HepG2 (cell line): ENCODE data around the gene GRB7. TPM values are rescaled to one million over a fixed set of nuclear protein-coding genes. Genes with fewer than 3 reads are reported as not detected.
A peak's percentile ranks its signal among the peaks of the same experiment; 100 is the strongest.

Experiments
- ARNTL ChIP-seq: sonication (generic); formaldehyde crosslinking; IDR thresholded peaks from 2 replicates; pipeline ENCODE4 v1.4.0; 2020; ENCODE audit warnings: mild to moderate bottlenecking, missing genetic modification reagents
- CEBPZ ChIP-seq: IDR thresholded peaks from 2 replicates; pipeline ENCODE4 v1.6.1; 2012; ENCODE audit warnings: low read length, improper control_type of control experiment
- GFI1 ChIP-seq: sonication (generic); formaldehyde crosslinking; IDR thresholded peaks from 2 replicates; pipeline ENCODE4 v1.5.0; 2020; ENCODE audit warnings: missing genetic modification reagents, mild to moderate bottlenecking, borderline replicate concordance
- GTF2F1 ChIP-seq: fragments of 150-350 bp; IDR thresholded peaks from 2 replicates; pipeline ENCODE4 v1.6.1; 2014; ENCODE audit warnings: low read length
- HNRNPUL1 ChIP-seq: fragments of 200-400 bp; formaldehyde crosslinking; IDR thresholded peaks from 2 replicates; pipeline ENCODE4 v1.6.1; 2017; ENCODE audit warnings: low read depth, mild to moderate bottlenecking, low read length, moderate library complexity
- IKZF4 ChIP-seq: sonication (generic); formaldehyde crosslinking; IDR thresholded peaks from 2 replicates; pipeline ENCODE4 v1.5.1; 2020; ENCODE audit warnings: borderline replicate concordance, mild to moderate bottlenecking, low read depth, missing genetic modification reagents; ENCODE audit errors: not compliant biosample characterization
- POGK ChIP-seq: sonication (generic); formaldehyde crosslinking; conservative IDR thresholded peaks from 2 replicates; pipeline ENCODE4 v1.8.0; 2022; ENCODE audit warnings: mild to moderate bottlenecking, moderate library complexity, missing genetic modification reagents
- POLR2G ChIP-seq: fragments of 200-400 bp; formaldehyde crosslinking; IDR thresholded peaks from 2 replicates; pipeline ENCODE4 v1.6.1; 2018; ENCODE audit warnings: mild to moderate bottlenecking, low read depth, low read length, moderate library complexity
- SETDB1 ChIP-seq: sonication (generic); formaldehyde crosslinking; IDR thresholded peaks from 2 replicates; pipeline ENCODE4 v1.5.1; 2020; ENCODE audit warnings: missing genetic modification reagents, mild to moderate bottlenecking, borderline replicate concordance
- SNAPC2 ChIP-seq: sonication (generic); formaldehyde crosslinking; IDR thresholded peaks from 2 replicates; pipeline ENCODE4 v1.8.1; 2022; ENCODE audit warnings: mild to moderate bottlenecking, missing genetic modification reagents
- STAT6 ChIP-seq: sonication (generic); formaldehyde crosslinking; IDR thresholded peaks from 2 replicates; pipeline ENCODE4 v1.4.0; 2020; ENCODE audit warnings: missing genetic modification reagents, mild to moderate bottlenecking, borderline replicate concordance
- TCF7 ChIP-seq: sonication (generic); IDR thresholded peaks from 2 replicates; pipeline ENCODE4 v1.6.1; 2016; ENCODE audit warnings: antibody characterized with exemption, low read depth
- THAP7 ChIP-seq: sonication (generic); formaldehyde crosslinking; IDR thresholded peaks from 2 replicates; pipeline ENCODE4 v1.8.1; 2023; ENCODE audit warnings: mild to moderate bottlenecking, missing genetic modification reagents
- ZBTB26 ChIP-seq: IDR thresholded peaks from 2 replicates; pipeline ENCODE4 v1.6.1; 2016; ENCODE audit warnings: missing compliant biosample characterization, missing genetic modification reagents, borderline replicate concordance
- ZFP62 ChIP-seq: sonication (generic); formaldehyde crosslinking; IDR thresholded peaks from 2 replicates; pipeline ENCODE4 v1.4.0; 2020; ENCODE audit warnings: missing genetic modification reagents
- ZNF276 ChIP-seq: sonication (generic); formaldehyde crosslinking; IDR thresholded peaks from 2 replicates; pipeline ENCODE4 v1.4.0; 2020; ENCODE audit warnings: mild to moderate bottlenecking, low read depth, missing genetic modification reagents
- ZNF343 ChIP-seq: sonication (generic); formaldehyde crosslinking; IDR thresholded peaks from 2 replicates; pipeline ENCODE4 v1.4.0; 2020; ENCODE audit warnings: mild to moderate bottlenecking, missing genetic modification reagents
- ZNF703 ChIP-seq: sonication (generic); formaldehyde crosslinking; IDR thresholded peaks from 2 replicates; pipeline ENCODE4 v1.5.1; 2020; ENCODE audit warnings: missing genetic modification reagents, mild to moderate bottlenecking, moderate library complexity, borderline replicate concordance
- polyA plus RNA-seq, 8 experiments: library from polyadenylated mRNA; depleted of rRNA in 3 of 8; stranded (reverse) in 7 of 8; unstranded in 1 of 8; fragments of >200 nt; fragmentation: Illumina TruSeq in 4 of 8; extraction: Trizol in 4 of 8; gene quantifications; 2 replicates each; pipeline versions ENCODE4 v1.2.1 to v1.2.3, GENCODE V29; 2011 to 2016; ENCODE audit warnings: low read depth in 4 of 8, missing spikeins in 1 of 8, mixed read lengths in 1 of 8; ENCODE audit not compliant: insufficient read depth in 1 of 8
- total RNA-seq, 5 experiments: library from RNA; depleted of rRNA; stranded (reverse); fragments of >200 nt; fragmentation: Illumina TruSeq; extraction: Trizol; gene quantifications; 2 replicates each; pipeline ENCODE4 v1.2.3, GENCODE V29; 2016; ENCODE audit warnings: low read depth in 1 of 5

GRB7 gene
- total and polyA plus RNA-seq, 2 of the 13 experiments (the other 11 are each of a cell fraction or from before 2014, with no cell fraction given): 60.2 to 77.7 TPM

GRCh38 chr17:39699818-39700147 is 38.0 kb upstream of the GRB7 start, which contains the start of gene ERBB2 (continued):
- TF ChIP-seq STAT6 (CRISPR knock-in tag) (no peak), SNAPC2 (CRISPR knock-in tag) (0 out of 2 replicates have a peak, but pooled peaks have one; percentile 69), CEBPZ (no peak), POLR2G (peak; percentile 88), ARNTL (no peak), ZBTB26 (CRISPR knock-in tag) (no peak), TCF7 (no peak), ZFP62 (CRISPR knock-in tag) (no peak), GTF2F1 (no peak), ZNF703 (CRISPR knock-in tag) (no peak), IKZF4 (CRISPR knock-in tag) (no peak), HNRNPUL1 (no peak), SETDB1 (no peak), ZNF276 (CRISPR knock-in tag) (0 out of 2 replicates have a peak, but pooled peaks have one; percentile 27), POGK (peak; percentile 45; the same call in 1 of the 2 replicates), THAP7 (CRISPR knock-in tag) (no peak), ZNF343 (CRISPR knock-in tag) (0 out of 2 replicates have a peak, but pooled peaks have one; percentile 18), GFI1 (CRISPR knock-in tag) (no peak)
